Mesothelial cell of epicardium (in vitro differentiated cells): ENCODE results near the gene TWF1. TPM values are rescaled to one million over a fixed set of nuclear protein-coding genes. Genes with fewer than 3 reads are reported as not detected.
"Not testable (repeated sequence)": the region's sequence is repeated elsewhere in the genome, so short reads cannot be mapped to it uniquely, and the experiment has no call there.

Experiments used
- DNase-seq, 2 experiments: peaks; one replicate each; pipeline ENCODE4 v3.0.0; 2021; ENCODE audit warnings: low spot score in 2 of 2; ENCODE audit not compliant: unreplicated experiment in 2 of 2
- H3K27ac Mint-ChIP-seq: 2 replicates; pipeline ENCODE4 v1.8.0; 2021; ENCODE audit warnings: mixed read lengths
- H3K27me3 Mint-ChIP-seq: 2 replicates; pipeline ENCODE4 v1.8.0; 2021; ENCODE audit warnings: low read depth, mixed read lengths
- H3K36me3 Mint-ChIP-seq: 2 replicates; pipeline ENCODE4 v1.8.0; 2021; ENCODE audit warnings: mixed read lengths
- H3K4me1 Mint-ChIP-seq: 2 replicates; pipeline ENCODE4 v1.8.0; 2021; ENCODE audit warnings: mixed read lengths
- H3K4me3 Mint-ChIP-seq: 2 replicates; pipeline ENCODE4 v1.8.0; 2021; ENCODE audit warnings: mild to moderate bottlenecking, moderate library complexity, mixed read lengths
- H3K9me3 Mint-ChIP-seq: 2 replicates; pipeline ENCODE4 v1.8.0; 2021; ENCODE audit warnings: mixed read lengths
- total RNA-seq: library from RNA; stranded (reverse); gene quantifications from 3 replicates; pipeline ENCODE4 v1.2.1, GENCODE V29; 2021
- TF ChIP-seq, protein P1 (sequence below): fragments of 200-600 bp; sonication (generic); IDR thresholded peaks from one replicate; pipeline ENCODE4 v1.5.0; 2021; ENCODE audit warnings: antibody characterized with exemption; ENCODE audit not compliant: unreplicated experiment

Gene TWF1
- total RNA-seq: 51.7 to 61.2 TPM (median 52.4 TPM) in 3 replicates

DNA sequence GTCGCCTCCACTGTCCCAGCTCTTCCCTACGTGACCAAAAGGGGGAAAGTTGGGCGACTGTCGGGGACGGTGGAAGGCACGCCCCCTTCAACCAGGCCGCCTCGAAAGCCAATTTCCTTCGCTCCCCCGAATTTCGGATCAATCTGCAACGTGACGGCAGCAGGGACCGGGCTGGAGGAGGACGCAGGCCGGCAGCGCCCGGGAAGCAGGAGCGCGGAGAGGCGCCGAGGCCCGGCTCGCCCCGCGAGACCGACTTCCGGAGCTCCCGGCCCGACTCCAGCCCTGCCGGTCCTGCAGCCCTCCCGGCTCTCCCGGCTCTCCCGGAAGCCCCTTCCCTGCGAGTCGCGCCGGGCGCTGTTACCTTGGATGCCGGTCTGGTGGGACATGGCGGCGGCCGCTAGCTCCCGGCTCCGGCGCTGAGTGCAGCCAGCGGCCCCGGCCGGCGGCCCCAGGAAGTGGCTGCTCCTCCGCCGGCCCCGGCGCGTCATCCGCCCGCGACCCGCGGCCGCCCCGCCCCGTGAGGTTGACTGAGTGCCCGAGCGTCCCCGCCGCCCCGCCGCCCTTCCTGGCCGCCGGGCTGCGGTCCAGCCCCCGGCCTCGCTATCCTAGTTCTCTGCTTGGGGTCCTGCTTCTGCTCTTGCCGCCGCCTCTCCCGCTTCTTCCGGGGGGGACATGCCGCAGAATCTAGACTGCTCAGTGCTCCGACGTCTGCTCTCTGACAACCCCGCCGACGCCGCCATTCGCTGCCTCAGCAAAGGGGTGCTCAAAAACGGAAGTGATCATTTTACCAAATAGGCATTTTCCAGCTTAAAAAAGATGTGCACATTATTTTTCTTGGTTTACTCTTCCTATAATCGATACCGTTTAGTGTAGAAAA lies at the start of gene TWF1:
Gene TWF1, minus strand, starts transcription at position 458 of the 877 bp plus-strand sequence. Its CDS starts 72 bp downstream, at position 386.
- Mint-ChIP-seq H3K4me1 (peaks cover 26% of the 10 kb centered on the region), H3K36me3 (peaks cover 9% of the 10 kb centered on the region), H3K27ac (peak within 1 kb of the TSS; percentile 100), H3K27me3 (no peaks in the 10 kb centered on the region), H3K4me3 (peak within 1 kb of the TSS; percentile 99), H3K9me3 (no peaks in the 10 kb centered on the region)
- peak; percentile 73 to 91 for DNase-seq
- TF ChIP-seq, protein P1, sequence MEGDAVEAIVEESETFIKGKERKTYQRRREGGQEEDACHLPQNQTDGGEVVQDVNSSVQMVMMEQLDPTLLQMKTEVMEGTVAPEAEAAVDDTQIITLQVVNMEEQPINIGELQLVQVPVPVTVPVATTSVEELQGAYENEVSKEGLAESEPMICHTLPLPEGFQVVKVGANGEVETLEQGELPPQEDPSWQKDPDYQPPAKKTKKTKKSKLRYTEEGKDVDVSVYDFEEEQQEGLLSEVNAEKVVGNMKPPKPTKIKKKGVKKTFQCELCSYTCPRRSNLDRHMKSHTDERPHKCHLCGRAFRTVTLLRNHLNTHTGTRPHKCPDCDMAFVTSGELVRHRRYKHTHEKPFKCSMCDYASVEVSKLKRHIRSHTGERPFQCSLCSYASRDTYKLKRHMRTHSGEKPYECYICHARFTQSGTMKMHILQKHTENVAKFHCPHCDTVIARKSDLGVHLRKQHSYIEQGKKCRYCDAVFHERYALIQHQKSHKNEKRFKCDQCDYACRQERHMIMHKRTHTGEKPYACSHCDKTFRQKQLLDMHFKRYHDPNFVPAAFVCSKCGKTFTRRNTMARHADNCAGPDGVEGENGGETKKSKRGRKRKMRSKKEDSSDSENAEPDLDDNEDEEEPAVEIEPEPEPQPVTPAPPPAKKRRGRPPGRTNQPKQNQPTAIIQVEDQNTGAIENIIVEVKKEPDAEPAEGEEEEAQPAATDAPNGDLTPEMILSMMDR: no peak

DNA sequence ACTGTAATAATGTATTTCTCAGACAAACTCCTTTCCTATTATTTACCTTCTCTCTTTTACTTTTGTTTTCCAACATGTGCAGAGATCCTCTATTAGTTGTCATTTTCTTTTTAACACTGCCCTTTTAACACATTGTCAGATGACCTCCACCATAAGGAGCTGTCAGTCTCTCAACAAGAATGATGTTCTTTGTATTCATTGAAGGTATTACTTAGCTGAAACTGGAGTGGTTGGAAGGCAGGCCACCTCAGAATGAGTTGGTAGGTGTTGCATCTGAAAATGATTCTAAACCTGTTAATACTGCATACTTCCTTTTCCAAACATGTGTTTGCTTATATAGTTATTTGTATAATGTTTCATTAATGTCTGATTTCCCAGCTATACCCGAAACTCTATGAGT lies 46.6 kb upstream of the TWF1 start:
- DNase-seq: no peak
- no peak overlapping the region for H3K4me3 Mint-ChIP-seq
- no peaks in the 10 kb centered on the region for H3K27me3 Mint-ChIP-seq
- H3K4me1 Mint-ChIP-seq: peaks cover 30% of the 10 kb centered on the region
- H3K27ac Mint-ChIP-seq: peak overlapping the region; percentile 75
- H3K9me3 Mint-ChIP-seq: peaks cover 11% of the 10 kb centered on the region
- peaks cover 14% of the 10 kb centered on the region for H3K36me3 Mint-ChIP-seq
- TF ChIP-seq, protein P1: no peak

DNA sequence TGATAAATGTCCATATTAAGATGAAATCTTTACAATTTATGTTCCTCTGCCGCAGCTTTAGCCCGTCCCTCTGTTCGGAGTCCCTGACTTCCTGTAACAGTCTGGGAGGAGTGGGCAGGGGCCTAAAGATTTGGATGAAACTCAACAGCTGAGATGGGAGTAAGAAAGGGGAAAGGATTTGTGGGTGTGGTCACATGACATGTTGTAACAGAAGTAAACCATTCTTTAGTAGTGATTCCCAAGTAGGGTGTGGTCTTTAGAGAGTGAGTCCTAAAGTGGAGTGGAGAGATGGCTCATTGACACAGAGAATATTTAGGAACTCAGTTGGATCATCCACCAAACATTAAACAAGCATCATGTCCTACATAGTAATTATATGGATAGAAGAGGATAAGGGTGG lies 42.7 kb upstream of the TWF1 start:
- TF ChIP-seq, protein P1: no peak
- Mint-ChIP-seq H3K4me3 (no peak overlapping the region), H3K9me3 (peaks cover 26% of the 10 kb centered on the region), H3K27ac (no peak overlapping the region), H3K36me3 (peaks cover 40% of the 10 kb centered on the region), H3K4me1 (peaks cover 25% of the 10 kb centered on the region), H3K27me3 (no peaks in the 10 kb centered on the region)
- no peak for DNase-seq

GRCh38 chr12:43848226-43848507 lies 42.0 kb upstream of the TWF1 start:
- Mint-ChIP-seq H3K27ac (no peak overlapping the region), H3K4me1 (peaks cover 21% of the 10 kb centered on the region)

GRCh38 chr12:43847425-43848225 lies 41.5 kb upstream of the TWF1 start:
- not testable (repeated sequence) for DNase-seq, H3K27ac Mint-ChIP-seq, H3K27me3 Mint-ChIP-seq, H3K4me3 Mint-ChIP-seq
- Mint-ChIP-seq H3K9me3 (peaks cover 26% of the 10 kb centered on the region), H3K4me1 (peaks cover 20% of the 10 kb centered on the region), H3K36me3 (peaks cover 40% of the 10 kb centered on the region)

More at GRCh38 chr12:43848226-43848507, 42.0 kb upstream of the TWF1 start:
- TF ChIP-seq, protein P1: no peak
- H3K27me3 Mint-ChIP-seq: no peaks in the 10 kb centered on the region
- H3K4me3 Mint-ChIP-seq: no peak overlapping the region
- no peak for DNase-seq
- peaks cover 26% of the 10 kb centered on the region for H3K9me3 Mint-ChIP-seq
- peaks cover 40% of the 10 kb centered on the region for H3K36me3 Mint-ChIP-seq

GRCh38 chr12:43842259-43842658 lies 36.1 kb upstream of the TWF1 start:
- Mint-ChIP-seq H3K27me3 (no peaks in the 10 kb centered on the region), H3K9me3 (peaks cover 11% of the 10 kb centered on the region), H3K27ac (no peak overlapping the region), H3K36me3 (peaks cover 24% of the 10 kb centered on the region), H3K4me3 (no peak overlapping the region), H3K4me1 (peaks cover 24% of the 10 kb centered on the region)
- TF ChIP-seq, protein P1: no peak
- DNase-seq: no peak
